ENCODE measurements around the gene EIPR1.
"Not testable (repeated sequence)": the region's sequence is repeated elsewhere in the genome, so short reads cannot be mapped to it uniquely, and the experiment has no call there.

Gene EIPR1

GRCh38 chr2:3285901-3286645, 91.5 kb downstream of the EIPR1 start:
- DNase-seq = no peak

- no peak for DNase-seq
These were observed 92.7 kb downstream of the EIPR1 start for GRCh38 chr2:3284657-3285630.

- not testable (repeated sequence) for DNase-seq
These were observed 93.6 kb downstream of the EIPR1 start for GRCh38 chr2:3283876-3284656.

GRCh38 chr2:3283206-3283605, 94.4 kb downstream of the EIPR1 start:
- DNase-seq = no peak

- DNase-seq = peak; percentile 99
These were observed 95.3 kb downstream of the EIPR1 start for GRCh38 chr2:3282056-3282998.

GRCh38 chr2:3280683-3281520, 96.7 kb downstream of the EIPR1 start:
- no peak for DNase-seq

GRCh38 chr2:3280197-3280596, 97.4 kb downstream of the EIPR1 start:
- no peak for DNase-seq

GRCh38 chr2:3279236-3279960, 98.2 kb downstream of the EIPR1 start:
- no peak for DNase-seq

- DNase-seq = no peak
These were observed 98.9 kb downstream of the EIPR1 start for GRCh38 chr2:3278521-3279218.

- no peak for DNase-seq
These were observed 99.7 kb downstream of the EIPR1 start for GRCh38 chr2:3277748-3278520.

GRCh38 chr2:3277050-3277747, 100.4 kb downstream of the EIPR1 start:
- DNase-seq = no peak

- no peak for DNase-seq
These were observed 104.9 kb downstream of the EIPR1 start for GRCh38 chr2:3272761-3273160.

- DNase-seq = no peak
These were observed 107.5 kb downstream of the EIPR1 start for GRCh38 chr2:3270095-3270478.

- DNase-seq = no peak
These were observed 108.1 kb downstream of the EIPR1 start for GRCh38 chr2:3269425-3270094.

GRCh38 chr2:3268705-3269029, 109.0 kb downstream of the EIPR1 start:
- DNase-seq = no peak

GRCh38 chr2:3267869-3268704, 109.5 kb downstream of the EIPR1 start:
- DNase-seq = no peak

Data from NCI-H446 treated with DMSO at 0.1 percent for 48 hours (cell line).